Tibial nerve (tissue), 4 donors: ENCODE measurements around the gene CCDC57.

Experiments used
- CTCF ChIP-seq, 5 experiments: fragments of 200-600 bp in 3 of 5; fragments of 450-650 bp in 2 of 5; sonication (generic) in 3 of 5; IDR thresholded peaks; one replicate each; pipeline ENCODE4 v1.5.1; 2016 to 2019; ENCODE audit warnings: antibody characterized with exemption in 5 of 5, mild to moderate bottlenecking in 3 of 5, moderate library complexity in 2 of 5
- EP300 ChIP-seq, 2 donors: sonication (generic); formaldehyde crosslinking; IDR thresholded peaks; one replicate each; pipeline ENCODE4 v1.6.1; 2017; ENCODE audit warnings: antibody characterized with exemption in 2 of 2, mild to moderate bottlenecking in 1 of 2
- POLR2A ChIP-seq, 2 donors: fragments of 450-650 bp; IDR thresholded peaks; one replicate each; pipeline ENCODE4 v1.6.1; 2017; ENCODE audit warnings: antibody characterized with exemption in 2 of 2, mild to moderate bottlenecking in 2 of 2, moderate library complexity in 2 of 2

- TF ChIP-seq CTCF (IDR thresholded peaks at IDR 0.05) (no peak), POLR2A (IDR thresholded peaks at IDR 0.05) (no peak), EP300 (IDR thresholded peaks at IDR 0.05) (no peak)
Measured at GRCh38 chr17:82121660-82122629, 90.7 kb downstream of the CCDC57 start.
